CD8-positive, alpha-beta memory T cell (primary cell): ENCODE measurements around the gene OAS2. TPM values are rescaled to one million over a fixed set of nuclear protein-coding genes. Genes with fewer than 3 reads are reported as not detected.

Experiments used
- polyA plus RNA-seq: library from polyadenylated mRNA; unstranded; fragments of 300-500 nt; fragmentation: Illumina TruSeq; gene quantifications from one replicate; pipeline ENCODE4 v1.2.3, GENCODE V29; 2021
- total RNA-seq, 2 experiments: library from RNA; stranded (reverse); gene quantifications; one replicate each; pipeline ENCODE4 v1.2.3, GENCODE V29; 2021

The OAS2 gene
- total and polyA plus RNA-seq, 3 experiments from 2014 or later: 40.1 to 50.9 (median 46.6) TPM

Other genes with a start within 250 kb of the OAS2 start
- not detected for gene RPH3A, start 186.8 kb upstream of the OAS2 start, total RNA-seq
- not detected for gene RPH3A, start 186.8 kb upstream of the OAS2 start, polyA plus RNA-seq
- gene OAS1, start 71.6 kb upstream of the OAS2 start, total RNA-seq: 1 to 10 TPM; 4.5 to 5.5 TPM
- 38.5 TPM for gene OAS1, start 71.6 kb upstream of the OAS2 start, polyA plus RNA-seq
- 10 to 100 TPM; 11.2 to 12.5 TPM for gene OAS3, start 40.0 kb upstream of the OAS2 start, total RNA-seq
- 22.0 TPM for gene OAS3, start 40.0 kb upstream of the OAS2 start, polyA plus RNA-seq
- 1 to 10 TPM; 2.0 to 2.2 TPM for gene DTX1, start 78.2 kb downstream of the OAS2 start, total RNA-seq
- gene DTX1, start 78.2 kb downstream of the OAS2 start, polyA plus RNA-seq: 0.98 TPM
- under 1 TPM; 0.51 to 0.72 TPM for gene RASAL1, start 157.2 kb downstream of the OAS2 start, total RNA-seq
- 0.45 TPM for gene RASAL1, start 157.2 kb downstream of the OAS2 start, polyA plus RNA-seq
- under 1 TPM; 0.16 to 0.33 TPM for gene CFAP73, start 171.2 kb downstream of the OAS2 start, total RNA-seq
- not detected for gene CFAP73, start 171.2 kb downstream of the OAS2 start, polyA plus RNA-seq
- gene DDX54, start 207.0 kb downstream of the OAS2 start, total RNA-seq: 100 to 1,000 TPM; 131 to 133 TPM
- gene DDX54, start 207.0 kb downstream of the OAS2 start, polyA plus RNA-seq: 47.7 TPM
- gene RITA1, start 207.2 kb downstream of the OAS2 start, total RNA-seq: 10 to 100 TPM; 21.1 to 22.5 TPM
- gene RITA1, start 207.2 kb downstream of the OAS2 start, polyA plus RNA-seq: 27.4 TPM
- 10 to 100 TPM; 21.3 to 24.1 TPM for gene TPCN1, start 242.9 kb downstream of the OAS2 start, total RNA-seq
- 10.1 TPM for gene TPCN1, start 242.9 kb downstream of the OAS2 start, polyA plus RNA-seq